Right renal cortex interstitium (tissue), 3 donors: ENCODE data around the gene IAH1. TPM values are rescaled to one million over a fixed set of nuclear protein-coding genes. Genes with fewer than 3 reads are reported as not detected.
"Not testable (repeated sequence)": the region's sequence is repeated elsewhere in the genome, so short reads cannot be mapped to it uniquely, and the experiment has no call there.

Experiments
- DNase-seq, 3 donors: peaks; one replicate each; pipeline ENCODE4 v3.0.0-alpha.2; 2013; ENCODE audit warnings: low read depth in 3 of 3, low spot score in 2 of 3
- polyA plus RNA-seq, 3 donors: library from polyadenylated mRNA; unstranded; fragments of 120-200 nt; gene quantifications; one replicate each; pipeline ENCODE4 v1.2.1, GENCODE V29; 2013; ENCODE audit not compliant: insufficient read length in 3 of 3

IAH1 gene
- polyA plus RNA-seq, 3 donors: 44.4 to 50.0 (median 49.5) TPM

DNA sequence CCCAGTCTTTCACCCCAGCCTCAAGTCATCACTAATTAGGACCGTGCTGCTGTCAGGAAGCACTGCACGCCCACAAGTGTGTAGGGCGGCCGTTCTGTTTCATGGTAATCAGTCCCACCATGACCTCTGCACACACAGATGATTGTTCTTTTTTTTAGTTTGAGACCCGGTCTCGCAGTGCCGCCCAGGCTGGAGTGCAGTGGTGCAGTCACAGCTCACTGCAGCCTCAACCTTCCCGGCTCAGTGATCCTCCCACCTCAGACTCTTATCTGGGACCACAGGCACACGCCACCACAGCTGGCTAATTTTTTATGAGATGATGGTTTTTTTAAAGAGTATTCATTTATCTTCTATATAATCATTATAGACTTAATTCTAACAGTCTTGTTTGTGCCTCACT lies 1.8 kb upstream of the IAH1 start:
- no peak for DNase-seq

- peak in 2 of 3 donors; percentile 5 to 18 for DNase-seq
Measured at GRCh38 chr2:9473308-9473984, 905 bp upstream of the IAH1 start.

- peak in 1 of 3 donors; percentile 13 for DNase-seq
Measured at GRCh38 chr2:9473985-9474360, 378 bp upstream of the IAH1 start.

DNA sequence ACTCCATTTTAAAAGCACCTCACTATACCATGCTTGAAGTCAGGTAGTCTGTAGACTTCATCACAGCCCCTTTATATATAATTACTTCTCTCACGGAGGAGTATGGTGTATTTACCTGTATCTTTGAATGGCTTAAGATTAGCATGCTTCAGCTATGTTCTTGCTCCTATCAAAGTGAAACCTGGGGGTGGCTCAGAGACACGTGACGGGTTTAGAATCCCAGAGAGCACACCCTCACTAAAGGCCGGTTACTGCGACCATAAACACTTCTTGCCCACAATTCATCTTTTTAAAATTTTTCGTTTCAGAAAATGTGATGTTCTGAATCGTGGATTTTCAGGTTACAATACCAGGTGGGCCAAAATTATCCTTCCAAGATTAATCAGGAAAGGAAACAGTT lies 3.6 kb downstream of the IAH1 start:
- DNase-seq: no peak

DNA sequence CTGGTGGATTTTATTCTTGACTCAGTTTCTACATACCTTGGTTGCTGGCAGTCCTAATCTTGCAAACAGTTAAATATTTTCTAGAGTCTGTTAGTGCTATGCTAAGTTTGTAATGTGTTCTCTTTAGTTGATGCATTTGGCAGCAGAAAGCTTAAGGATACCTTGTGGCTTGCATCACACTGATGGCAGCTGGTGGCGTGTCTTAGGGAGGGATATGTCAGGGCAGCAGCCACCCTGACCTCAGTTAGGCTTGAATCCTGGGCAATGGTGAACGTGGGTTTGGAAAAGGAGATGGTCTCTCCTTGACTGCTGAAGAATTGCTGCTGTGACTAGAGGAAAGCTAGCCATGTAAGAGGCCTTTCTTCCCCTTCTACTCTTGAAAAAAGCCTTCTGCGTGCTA lies 4.2 kb downstream of the IAH1 start:
- no peak for DNase-seq

- DNase-seq: no peak
Measured at GRCh38 chr2:9480157-9480556, 5.8 kb downstream of the IAH1 start.

GRCh38 chr2:9483107-9483506 lies 8.8 kb downstream of the IAH1 start:
- no peak for DNase-seq

DNA sequence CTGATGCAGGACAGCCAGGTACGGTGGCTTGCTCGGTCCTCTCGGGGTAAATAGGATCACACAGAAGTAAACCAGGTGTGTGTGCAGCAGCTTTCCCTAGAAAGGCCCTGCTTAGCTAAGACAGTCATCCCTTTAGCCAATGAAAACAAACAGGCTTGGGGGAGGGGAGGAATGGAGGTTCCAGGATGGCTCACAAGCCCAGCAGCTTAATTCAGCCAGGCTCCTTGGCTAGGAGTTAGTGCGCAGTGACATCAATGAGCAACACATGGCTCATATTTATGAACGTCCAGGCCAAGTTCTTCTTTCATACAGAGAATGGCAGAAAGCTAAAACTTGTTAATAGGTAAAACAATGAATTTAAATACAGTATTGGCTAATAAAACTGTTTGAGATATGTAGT lies 10.2 kb downstream of the IAH1 start:
- DNase-seq: no peak

- no peak for DNase-seq
Measured at GRCh38 chr2:9488583-9489547, 14.5 kb downstream of the IAH1 start.

- DNase-seq: no peak
Measured at GRCh38 chr2:9490789-9491188, 16.4 kb downstream of the IAH1 start.

DNA sequence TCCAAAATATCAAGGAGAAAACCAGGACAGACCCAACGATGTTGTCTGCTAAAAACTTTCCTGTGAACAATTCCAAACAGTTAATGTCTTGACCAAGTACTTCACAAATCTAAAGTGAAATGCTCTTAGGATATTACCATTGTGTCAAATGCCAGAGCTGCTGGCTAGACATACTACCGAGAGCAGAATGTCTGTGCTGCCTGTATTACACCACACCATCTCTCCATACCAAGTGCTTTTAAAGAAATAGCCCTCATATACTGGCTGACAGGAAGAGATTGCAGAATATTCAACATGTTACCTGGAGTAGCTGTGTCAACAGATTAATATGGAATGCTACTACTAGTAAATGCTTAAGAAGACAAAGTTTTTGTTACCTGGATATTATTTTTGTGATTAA lies 18.6 kb downstream of the IAH1 start:
- no peak for DNase-seq

- DNase-seq: no peak
Measured at GRCh38 chr2:9493478-9493877, 19.1 kb downstream of the IAH1 start.

GRCh38 chr2:9494081-9494480 lies 19.7 kb downstream of the IAH1 start:
- no peak for DNase-seq

- DNase-seq: no peak
Measured at GRCh38 chr2:9497017-9497416, 22.7 kb downstream of the IAH1 start.

DNA sequence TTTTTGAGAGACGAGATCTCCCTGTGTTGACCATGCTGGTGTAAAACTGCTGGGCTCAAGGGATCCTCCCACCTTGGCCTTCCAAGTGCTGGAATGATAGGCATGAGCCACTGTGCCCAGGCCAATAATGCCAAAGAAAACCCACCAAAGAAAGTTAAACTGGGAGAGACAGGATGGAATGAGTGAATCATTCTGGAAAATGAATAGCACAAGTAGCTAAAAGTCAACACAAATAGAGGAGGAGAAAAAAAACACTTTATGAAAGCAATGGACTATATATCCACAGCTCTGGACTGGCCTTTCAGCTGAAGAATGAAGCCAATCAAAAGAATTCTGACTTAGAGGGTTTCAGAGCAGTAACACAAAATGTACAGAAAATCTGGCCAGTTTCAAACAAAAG lies 23.9 kb downstream of the IAH1 start:
- DNase-seq: no peak

- no peak for DNase-seq
Measured at GRCh38 chr2:9508931-9509330, 34.6 kb downstream of the IAH1 start.

DNA sequence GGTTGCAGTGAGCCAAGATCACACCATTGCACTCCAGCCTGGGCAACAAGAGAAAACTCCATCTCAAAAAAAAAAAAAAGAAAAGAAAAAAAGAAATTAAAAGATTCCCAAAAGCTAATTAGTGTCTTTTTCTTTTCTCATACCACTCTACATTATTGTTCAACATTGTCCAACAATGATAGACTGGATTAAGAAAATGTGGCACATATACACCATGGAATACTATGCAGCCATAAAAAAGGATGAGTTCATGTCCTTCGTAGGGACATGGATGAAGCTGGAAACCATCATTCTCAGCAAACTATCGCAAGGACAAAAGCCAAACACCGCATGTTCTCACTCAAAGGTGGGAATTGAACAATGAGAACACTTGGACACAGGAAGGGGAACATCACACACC lies 39.6 kb downstream of the IAH1 start:
- not testable (repeated sequence) for DNase-seq

DNA sequence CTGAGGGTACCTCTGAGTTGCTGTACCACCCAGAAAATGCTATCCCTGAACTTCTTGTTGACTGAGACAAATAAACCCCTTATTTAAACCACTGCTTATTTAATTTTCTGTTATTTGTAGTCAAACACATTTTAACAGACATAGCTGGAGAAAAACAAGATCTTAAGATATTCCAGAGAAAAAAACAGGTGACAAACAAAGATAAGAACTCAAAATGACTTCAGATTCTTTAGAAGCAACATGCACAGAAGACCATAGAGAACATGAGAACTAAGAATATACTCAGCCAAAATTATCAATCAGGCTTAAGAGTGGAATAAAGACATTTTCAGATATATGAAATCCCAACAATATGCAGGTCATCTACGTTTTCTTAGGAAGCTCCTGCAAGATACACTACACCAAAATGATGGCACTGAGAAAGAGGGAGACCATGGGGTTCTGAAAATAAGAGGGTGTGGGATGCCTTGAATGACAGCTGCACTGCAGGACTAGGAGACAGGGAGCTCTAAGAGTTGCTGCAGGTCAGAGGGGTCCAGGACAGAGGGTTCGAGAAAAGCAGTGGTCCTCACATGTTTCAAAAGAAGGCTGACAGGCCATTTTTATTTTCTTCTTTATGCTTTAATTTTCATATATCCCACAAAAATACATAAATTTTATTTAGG lies 42.9 kb downstream of the IAH1 start:
- DNase-seq: no peak

DNA sequence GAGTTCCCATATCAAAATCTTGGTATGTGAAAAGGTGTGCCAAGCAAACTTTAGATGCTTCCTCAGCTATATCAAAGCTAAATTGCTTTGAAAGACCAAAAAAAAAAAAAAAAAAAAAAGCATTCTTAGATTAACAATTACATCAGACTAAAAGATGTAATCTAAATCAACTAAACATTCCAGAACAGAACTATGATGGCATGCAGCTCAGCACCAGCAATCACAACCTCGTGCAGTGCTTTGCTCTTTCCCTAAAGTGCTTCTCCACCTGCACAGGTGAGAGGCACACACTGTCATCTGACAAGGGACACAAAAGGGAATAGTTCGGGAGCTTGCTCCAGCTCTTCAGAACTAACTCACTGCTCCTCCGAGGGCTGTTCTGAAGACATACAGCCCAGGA lies 43.8 kb downstream of the IAH1 start:
- DNase-seq: no peak

DNA sequence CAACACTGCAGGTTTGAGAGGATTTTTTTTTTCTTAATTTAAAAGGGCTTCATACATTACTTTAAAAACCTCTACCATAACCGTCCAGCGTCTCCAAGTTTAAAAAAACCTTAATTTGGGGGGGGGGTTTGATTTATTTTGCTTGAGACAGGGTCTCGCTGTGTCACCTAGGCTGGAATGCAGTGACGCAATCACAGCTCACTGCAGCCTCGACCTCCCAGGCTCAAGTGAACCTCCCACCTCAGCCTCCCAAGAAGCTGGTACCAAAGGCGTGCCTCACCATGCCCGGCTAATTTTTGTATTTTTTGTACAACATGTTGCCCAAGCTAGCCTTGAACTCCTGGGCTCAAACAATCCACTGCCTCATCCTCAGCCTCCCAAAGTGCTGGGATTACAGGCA lies 44.4 kb downstream of the IAH1 start:
- DNase-seq: no peak

GRCh38 chr2:9519250-9519649 lies 44.9 kb downstream of the IAH1 start:
- no peak for DNase-seq

DNA sequence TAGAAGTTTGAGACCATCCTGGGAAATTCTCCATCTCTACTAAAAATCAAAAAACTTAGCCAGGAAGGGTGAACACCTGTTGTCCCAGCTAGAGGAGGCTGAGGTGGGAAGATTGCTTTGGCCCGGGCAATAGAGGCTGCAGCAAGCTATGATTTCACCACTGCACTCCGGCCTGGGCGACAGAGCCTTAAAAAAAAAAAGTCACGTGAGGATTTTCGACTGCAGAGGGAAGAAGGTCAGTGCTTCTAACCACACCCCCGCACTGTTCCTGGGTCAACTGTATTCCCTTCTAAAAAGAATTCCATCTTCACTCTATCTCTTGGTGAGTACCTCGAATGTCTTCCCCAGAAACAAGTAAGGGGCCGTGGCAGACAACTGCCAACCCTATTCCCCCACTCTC lies 49.9 kb downstream of the IAH1 start:
- DNase-seq: no peak
